ENCODE data around the gene JCHAIN.
"Not testable (repeated sequence)": the region's sequence is repeated elsewhere in the genome, so short reads cannot be mapped to it uniquely, and the experiment has no call there.

JCHAIN gene

GRCh38 chr4:70687821-70688794 is 21.8 kb upstream of the JCHAIN start, which contains the start of gene UTP3:
Gene UTP3, plus strand, starts transcription at chr4:70688532. Its CDS starts 146 bp downstream, at chr4:70688678.
- peak; percentile 94 for DNase-seq

GRCh38 chr4:70687392-70687791 is 21.1 kb upstream of the JCHAIN start:
- no peak for DNase-seq

GRCh38 chr4:70682142-70682541 is 15.8 kb upstream of the JCHAIN start:
- not testable (repeated sequence) for DNase-seq

GRCh38 chr4:70681704-70682103 is 15.4 kb upstream of the JCHAIN start:
- DNase-seq: no peak

- DNase-seq: no peak
Measured at GRCh38 chr4:70680934-70681333, 14.6 kb upstream of the JCHAIN start.

GRCh38 chr4:70678383-70678999 is 12.2 kb upstream of the JCHAIN start:
- DNase-seq: no peak

GRCh38 chr4:70676554-70677090 is 10.3 kb upstream of the JCHAIN start:
- no peak for DNase-seq

GRCh38 chr4:70674731-70675130 is 8.4 kb upstream of the JCHAIN start:
- no peak for DNase-seq

- no peak for DNase-seq
Measured at GRCh38 chr4:70674191-70674590, 7.9 kb upstream of the JCHAIN start.

GRCh38 chr4:70671091-70671490 is 4.8 kb upstream of the JCHAIN start:
- DNase-seq: no peak

GRCh38 chr4:70670332-70671014 is 4.2 kb upstream of the JCHAIN start:
- DNase-seq: no peak

GRCh38 chr4:70667740-70668535 is 1.6 kb upstream of the JCHAIN start:
- no peak for DNase-seq

- DNase-seq: not testable (repeated sequence)
Measured at GRCh38 chr4:70661309-70661922, 4.9 kb downstream of the JCHAIN start.

- no peak for DNase-seq
Measured at GRCh38 chr4:70660106-70660505, 6.2 kb downstream of the JCHAIN start.

GRCh38 chr4:70658418-70658817 is 7.9 kb downstream of the JCHAIN start:
- DNase-seq: no peak

- DNase-seq: no peak
Measured at GRCh38 chr4:70657326-70657725, 9.0 kb downstream of the JCHAIN start.

GRCh38 chr4:70654605-70655011 is 11.7 kb downstream of the JCHAIN start:
- no peak for DNase-seq

GRCh38 chr4:70651864-70652506 is 14.3 kb downstream of the JCHAIN start:
- DNase-seq: no peak

- not testable (repeated sequence) for DNase-seq
Measured at GRCh38 chr4:70650741-70651140, 15.6 kb downstream of the JCHAIN start.

- no peak for DNase-seq
Measured at GRCh38 chr4:70640192-70640591, 26.1 kb downstream of the JCHAIN start.

GRCh38 chr4:70637239-70637913 is 28.9 kb downstream of the JCHAIN start:
- no peak for DNase-seq
